GM19240 (cell line): Measurements from ENCODE around the gene SLC35F3.
"Not testable (repeated sequence)": the region's sequence is repeated elsewhere in the genome, so short reads cannot be mapped to it uniquely, and the experiment has no call there.

Experiments used
- DNase-seq: peaks from one replicate; pipeline ENCODE4 v3.0.0; 2011; ENCODE audit warnings: low spot score; ENCODE audit not compliant: insufficient read length

The SLC35F3 gene

GRCh38 chr1:234140388-234140787, 235.9 kb downstream of the SLC35F3 start:
- no peak for DNase-seq

GRCh38 chr1:234141006-234141405, 236.5 kb downstream of the SLC35F3 start:
- DNase-seq = no peak

GRCh38 chr1:234143681-234144080, 239.2 kb downstream of the SLC35F3 start:
- no peak for DNase-seq

- no peak for DNase-seq
These were observed 240.4 kb downstream of the SLC35F3 start for GRCh38 chr1:234144901-234145300.

- DNase-seq = no peak
These were observed 243.9 kb downstream of the SLC35F3 start for GRCh38 chr1:234148350-234148749.

GRCh38 chr1:234148816-234149215, 244.3 kb downstream of the SLC35F3 start:
- no peak for DNase-seq

- DNase-seq = no peak
These were observed 244.7 kb downstream of the SLC35F3 start for GRCh38 chr1:234149217-234149616.

- DNase-seq = no peak
These were observed 246.4 kb downstream of the SLC35F3 start for GRCh38 chr1:234150892-234151291.

- not testable (repeated sequence) for DNase-seq
These were observed 247.9 kb downstream of the SLC35F3 start for GRCh38 chr1:234152344-234152743.

GRCh38 chr1:234154320-234155251, 250.1 kb downstream of the SLC35F3 start:
- DNase-seq = peak; percentile 22

- DNase-seq = no peak
These were observed 258.2 kb downstream of the SLC35F3 start for GRCh38 chr1:234162661-234163060.

GRCh38 chr1:234163267-234163919, 258.9 kb downstream of the SLC35F3 start:
- no peak for DNase-seq

- DNase-seq = no peak
These were observed 259.7 kb downstream of the SLC35F3 start for GRCh38 chr1:234164098-234164709.

- no peak for DNase-seq
These were observed 263.7 kb downstream of the SLC35F3 start for GRCh38 chr1:234168061-234168724.

GRCh38 chr1:234169161-234169849, 264.8 kb downstream of the SLC35F3 start:
- DNase-seq = no peak

GRCh38 chr1:234170067-234170466, 265.6 kb downstream of the SLC35F3 start:
- DNase-seq = no peak

- no peak for DNase-seq
These were observed 266.1 kb downstream of the SLC35F3 start for GRCh38 chr1:234170622-234171021.

- DNase-seq = no peak
These were observed 269.5 kb downstream of the SLC35F3 start for GRCh38 chr1:234173968-234174367.

GRCh38 chr1:234175363-234175762, 270.9 kb downstream of the SLC35F3 start:
- DNase-seq = no peak

- no peak for DNase-seq
These were observed 271.5 kb downstream of the SLC35F3 start for GRCh38 chr1:234176000-234176399.

- DNase-seq = not testable (repeated sequence)
These were observed 272.4 kb downstream of the SLC35F3 start for GRCh38 chr1:234176847-234177246.
